Effector memory CD4-positive, alpha-beta T cell (primary cell): Measurements from ENCODE around the gene ALMS1.
A peak's percentile ranks its signal among the peaks of the same experiment; 100 is the strongest.

ENCODE experiments used
- DNase-seq, 3 donors: peaks; one replicate each; pipeline ENCODE4 v3.0.0-alpha.2; 2020
- H3K27ac ChIP-seq: 2 replicates; pipeline ENCODE4 v1.7.0; 2013; ENCODE audit warnings: mild to moderate bottlenecking, low read length, moderate library complexity; ENCODE audit not compliant: insufficient read depth, poor library complexity, severe bottlenecking
- H3K27me3 ChIP-seq: replicated peaks from 2 replicates; pipeline ENCODE4 v1.7.0; 2013; ENCODE audit warnings: mild to moderate bottlenecking, low read length; ENCODE audit not compliant: insufficient read depth, control insufficient read depth, poor library complexity, severe bottlenecking
- H3K36me3 ChIP-seq: 2 replicates; pipeline ENCODE4 v1.7.0; 2013; ENCODE audit warnings: mild to moderate bottlenecking, low read length, moderate library complexity; ENCODE audit not compliant: control insufficient read depth, insufficient read depth
- H3K4me1 ChIP-seq: 2 replicates; pipeline ENCODE4 v1.7.0; 2013; ENCODE audit warnings: low read length, mild to moderate bottlenecking; ENCODE audit not compliant: control insufficient read depth, insufficient read depth, poor library complexity, severe bottlenecking
- H3K4me3 ChIP-seq: 2 replicates; pipeline ENCODE4 v1.7.0; 2013; ENCODE audit warnings: low read length, low read depth, mild to moderate bottlenecking; ENCODE audit not compliant: insufficient read depth, poor library complexity, severe bottlenecking
- H3K9me3 ChIP-seq: 2 replicates; pipeline ENCODE4 v1.7.0; 2013; ENCODE audit warnings: mild to moderate bottlenecking, low read length, moderate library complexity; ENCODE audit not compliant: control insufficient read depth

The ALMS1 gene

GRCh38 chr2:73386894-73387636 lies 1.4 kb downstream of the ALMS1 start:
- Histone ChIP-seq H3K9me3 (no peaks in the 10 kb centered on the region), H3K27me3 (no peaks in the 10 kb centered on the region), H3K4me1 (peaks cover 12% of the 10 kb centered on the region), H3K27ac (peak overlapping the region; percentile 80), H3K36me3 (peaks cover 3% of the 10 kb centered on the region), H3K4me3 (peak overlapping the region; percentile 80)
- DNase-seq, result no peak

GRCh38 chr2:73402386-73403103 lies 16.9 kb downstream of the ALMS1 start:
- H3K9me3 ChIP-seq, result peaks cover 4% of the 10 kb centered on the region
- no peaks in the 10 kb centered on the region for H3K4me1 ChIP-seq
- no peak overlapping the region for H3K4me3 ChIP-seq
- no peaks in the 10 kb centered on the region for H3K27me3 ChIP-seq
- peaks cover 4% of the 10 kb centered on the region for H3K36me3 ChIP-seq
- no peak for DNase-seq
- no peak overlapping the region for H3K27ac ChIP-seq

GRCh38 chr2:73403237-73403636 lies 17.6 kb downstream of the ALMS1 start:
- Histone ChIP-seq H3K27ac (no peak overlapping the region), H3K9me3 (peaks cover 4% of the 10 kb centered on the region)

GRCh38 chr2:73404409-73404808 lies 18.8 kb downstream of the ALMS1 start:
- H3K4me1 ChIP-seq, result no peaks in the 10 kb centered on the region
- DNase-seq, result no peak
- no peak overlapping the region for H3K27ac ChIP-seq
- H3K4me3 ChIP-seq, result no peak overlapping the region
- H3K27me3 ChIP-seq, result no peaks in the 10 kb centered on the region
- no peaks in the 10 kb centered on the region for H3K36me3 ChIP-seq
- H3K9me3 ChIP-seq, result no peaks in the 10 kb centered on the region

More at GRCh38 chr2:73403237-73403636, 17.6 kb downstream of the ALMS1 start:
- Histone ChIP-seq H3K4me1 (no peaks in the 10 kb centered on the region), H3K27me3 (no peaks in the 10 kb centered on the region), H3K4me3 (no peak overlapping the region), H3K36me3 (peaks cover 4% of the 10 kb centered on the region)
- DNase-seq, result no peak

GRCh38 chr2:73406996-73407395 lies 21.4 kb downstream of the ALMS1 start:
- H3K27ac ChIP-seq, result no peak overlapping the region

GRCh38 chr2:73408198-73408597 lies 22.6 kb downstream of the ALMS1 start:
- Histone ChIP-seq H3K36me3 (no peaks in the 10 kb centered on the region), H3K27ac (no peak overlapping the region), H3K4me1 (no peaks in the 10 kb centered on the region), H3K27me3 (no peaks in the 10 kb centered on the region), H3K9me3 (no peaks in the 10 kb centered on the region), H3K4me3 (no peak overlapping the region)
- DNase-seq, result no peak

More at GRCh38 chr2:73406996-73407395, 21.4 kb downstream of the ALMS1 start:
- Histone ChIP-seq H3K4me3 (no peak overlapping the region), H3K4me1 (no peaks in the 10 kb centered on the region), H3K9me3 (no peaks in the 10 kb centered on the region), H3K27me3 (no peaks in the 10 kb centered on the region), H3K36me3 (no peaks in the 10 kb centered on the region)
- no peak for DNase-seq

- H3K27me3 ChIP-seq, result no peaks in the 10 kb centered on the region
- no peak overlapping the region for H3K4me3 ChIP-seq
- DNase-seq, result no peak
- H3K27ac ChIP-seq, result no peak overlapping the region
- no peaks in the 10 kb centered on the region for H3K36me3 ChIP-seq
- H3K4me1 ChIP-seq, result no peaks in the 10 kb centered on the region
- no peaks in the 10 kb centered on the region for H3K9me3 ChIP-seq
These were observed 29.1 kb downstream of the ALMS1 start for GRCh38 chr2:73414696-73415095.

- H3K4me1 ChIP-seq, result no peaks in the 10 kb centered on the region
- H3K4me3 ChIP-seq, result no peak overlapping the region
- H3K36me3 ChIP-seq, result no peaks in the 10 kb centered on the region
- H3K9me3 ChIP-seq, result no peaks in the 10 kb centered on the region
- no peaks in the 10 kb centered on the region for H3K27me3 ChIP-seq
- DNase-seq, result no peak
- no peak overlapping the region for H3K27ac ChIP-seq
These were observed 30.3 kb downstream of the ALMS1 start for GRCh38 chr2:73415906-73416305.

GRCh38 chr2:73418343-73418742 lies 32.7 kb downstream of the ALMS1 start:
- H3K4me1 ChIP-seq, result no peaks in the 10 kb centered on the region
- H3K27me3 ChIP-seq, result no peaks in the 10 kb centered on the region
- no peaks in the 10 kb centered on the region for H3K9me3 ChIP-seq
- no peak for DNase-seq
- H3K4me3 ChIP-seq, result no peak overlapping the region
- H3K27ac ChIP-seq, result no peak overlapping the region
- H3K36me3 ChIP-seq, result no peaks in the 10 kb centered on the region

GRCh38 chr2:73423913-73424312 lies 38.3 kb downstream of the ALMS1 start:
- Histone ChIP-seq H3K4me3 (no peak overlapping the region), H3K27me3 (no peaks in the 10 kb centered on the region), H3K9me3 (no peaks in the 10 kb centered on the region), H3K36me3 (peaks cover 9% of the 10 kb centered on the region), H3K27ac (no peak overlapping the region), H3K4me1 (no peaks in the 10 kb centered on the region)
- DNase-seq, result no peak
